HG03039 (cell line): ENCODE measurements around the gene ACMSD.
"Not testable (repeated sequence)": the region's sequence is repeated elsewhere in the genome, so short reads cannot be mapped to it uniquely, and the experiment has no call there.

Experiments used
- ATAC-seq: cut with Tn5 transposase; IDR thresholded peaks from one replicate; pipeline ENCODE4 v1.9.1; 2021; ENCODE audit warnings: mild to moderate bottlenecking, moderate library complexity; ENCODE audit not compliant: unreplicated experiment

ACMSD gene

DNA sequence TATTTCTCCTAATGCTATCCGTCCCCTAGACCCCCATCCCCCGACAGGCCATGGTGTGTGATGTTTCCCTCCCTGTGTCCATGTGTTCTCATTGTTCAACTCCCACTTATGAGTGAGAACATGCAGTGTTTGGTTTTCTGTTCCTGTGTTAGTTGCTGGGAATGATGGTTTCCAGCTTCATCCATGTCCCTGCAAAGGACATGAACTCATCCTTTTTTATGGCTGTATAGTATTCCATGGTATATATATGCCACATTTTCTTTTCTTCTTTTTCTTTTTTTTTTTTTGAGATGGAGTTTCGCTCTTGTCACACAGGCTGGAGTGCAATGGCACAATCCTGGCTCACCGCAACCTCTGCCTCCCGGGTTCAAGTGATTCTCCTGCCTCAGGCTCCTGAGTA lies 9.2 kb downstream of the ACMSD start:
- not testable (repeated sequence) for ATAC-seq

DNA sequence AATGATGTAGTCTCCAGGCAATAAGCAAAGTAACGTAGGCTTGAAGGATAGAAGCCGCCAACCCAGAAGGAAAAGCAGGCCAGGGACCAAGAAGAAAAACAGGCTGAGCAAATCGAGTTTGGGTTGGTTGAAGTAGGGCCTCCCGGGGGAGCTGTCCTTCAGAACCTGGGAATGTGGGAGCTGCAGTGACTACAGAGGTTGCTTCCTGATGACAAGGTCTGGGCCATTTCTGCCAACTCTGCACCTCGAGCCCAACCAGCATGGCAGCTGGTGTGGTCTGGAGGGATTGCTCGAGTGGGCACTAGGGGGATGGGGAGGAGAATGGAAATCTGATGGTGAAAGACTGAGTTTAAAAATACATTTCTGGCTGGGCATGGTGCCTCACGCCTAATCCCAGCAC lies 14.1 kb downstream of the ACMSD start:
- ATAC-seq: no peak

DNA sequence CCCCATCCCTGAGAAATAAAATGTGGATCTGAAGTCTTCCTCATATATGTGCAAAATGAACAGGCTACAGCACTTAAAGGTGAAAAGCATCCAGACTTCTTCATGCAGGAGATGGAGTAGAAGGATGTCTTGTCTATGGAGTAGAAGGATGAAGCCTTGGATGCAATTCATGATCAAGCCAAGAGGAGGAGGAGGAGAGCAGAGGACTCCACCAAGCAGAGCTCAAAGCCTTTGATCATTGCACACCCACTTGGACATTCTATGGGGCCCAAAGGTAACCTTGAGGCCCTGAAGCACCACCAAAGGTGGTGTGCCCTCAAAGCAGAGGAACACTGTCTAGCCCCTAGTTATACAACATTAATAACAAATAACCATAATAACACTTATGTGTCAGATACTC lies 17.3 kb downstream of the ACMSD start:
- no peak for ATAC-seq

DNA sequence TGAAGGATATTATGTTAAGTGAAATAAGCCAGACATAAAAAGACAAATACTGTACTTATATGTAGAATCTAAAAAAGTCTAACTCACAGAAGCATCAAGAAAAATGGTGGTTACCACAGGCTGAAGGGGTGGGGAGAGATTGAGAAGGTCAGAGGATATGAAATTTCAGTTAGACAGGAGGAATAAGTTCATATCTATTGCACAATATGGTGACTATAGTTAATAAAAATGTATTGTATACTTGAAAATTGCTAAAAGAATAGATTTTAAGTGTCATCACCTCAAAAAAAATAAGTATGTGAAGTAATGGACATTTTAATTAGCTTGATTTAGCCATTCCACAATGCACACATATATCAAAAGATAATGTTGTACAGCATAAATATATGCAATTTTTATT lies 19.8 kb downstream of the ACMSD start:
- no peak for ATAC-seq

DNA sequence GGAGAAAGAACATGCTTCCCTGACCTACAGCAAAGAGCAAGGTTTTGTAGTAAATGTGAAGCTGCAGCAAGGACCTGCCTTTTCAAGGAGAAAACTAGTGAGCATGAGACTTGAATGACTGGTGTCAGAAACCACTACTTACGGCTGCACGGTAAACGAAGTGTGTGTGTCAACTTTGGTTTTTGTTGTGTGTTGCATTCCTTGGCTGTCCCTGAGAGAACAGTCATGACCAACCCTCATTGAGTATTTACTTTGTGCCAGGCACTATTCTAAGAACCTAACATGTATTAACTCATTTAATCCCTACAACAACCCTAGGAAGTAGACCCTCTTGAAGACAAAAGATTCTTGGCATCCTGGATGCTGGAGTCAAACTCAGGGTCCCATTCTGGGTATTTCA lies 22.8 kb downstream of the ACMSD start:
- ATAC-seq: no peak

DNA sequence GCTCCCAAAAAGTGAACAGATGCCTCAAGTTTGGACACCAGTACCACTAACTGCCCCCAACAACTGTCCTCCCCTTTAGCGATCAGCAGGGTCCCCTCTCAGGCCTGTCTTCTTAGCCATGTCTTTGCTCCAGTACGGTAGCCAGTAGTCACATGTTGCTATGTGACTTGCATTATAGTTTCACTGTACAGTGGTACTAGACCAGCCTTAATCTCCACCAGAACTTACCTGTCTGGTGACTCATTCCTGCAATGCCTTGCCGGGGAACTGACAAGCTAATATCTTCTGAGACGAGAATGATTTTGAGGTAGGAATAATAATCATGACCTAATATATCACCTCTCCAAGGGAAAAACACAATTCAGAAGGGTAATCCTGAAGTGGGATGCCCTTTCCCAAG lies 23.7 kb downstream of the ACMSD start:
- ATAC-seq: no peak

DNA sequence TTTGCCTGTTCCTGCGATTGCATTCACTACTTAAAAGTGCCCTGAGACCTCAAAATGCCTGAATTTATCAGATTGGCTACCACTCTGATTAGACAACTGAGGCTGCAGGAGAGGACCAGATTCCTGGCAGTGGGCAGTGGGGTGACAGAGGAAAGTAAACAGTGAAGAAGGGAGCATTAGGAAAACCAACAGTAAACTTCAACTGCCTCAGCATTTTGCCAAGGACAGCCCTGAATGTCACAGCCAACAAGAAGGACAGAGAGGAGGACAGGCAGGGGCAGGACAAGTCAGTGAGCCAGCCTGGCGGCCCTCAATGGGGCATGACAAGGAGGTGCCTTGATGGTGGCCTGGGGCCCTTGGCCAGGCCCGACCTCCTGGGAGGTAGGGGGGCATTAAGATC lies 24.3 kb downstream of the ACMSD start:
- no peak for ATAC-seq

DNA sequence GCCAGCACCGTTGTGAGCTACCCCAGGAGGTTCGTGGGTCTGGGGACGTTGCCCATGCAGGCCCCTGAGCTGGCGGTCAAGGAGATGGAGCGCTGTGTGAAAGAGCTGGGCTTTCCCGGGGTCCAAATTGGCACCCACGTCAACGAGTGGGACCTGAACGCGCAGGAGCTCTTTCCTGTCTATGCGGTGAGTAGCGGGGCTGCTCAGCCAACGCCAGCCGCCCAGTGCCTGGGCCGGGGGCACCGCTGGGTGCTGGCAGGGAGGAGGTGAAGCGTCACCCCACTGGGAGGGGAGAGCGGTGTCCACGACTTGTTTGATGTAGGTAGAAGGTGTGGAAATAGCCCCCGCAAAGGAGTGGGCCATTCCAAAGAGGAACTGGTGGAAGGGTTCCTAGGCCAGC lies 25.0 kb downstream of the ACMSD start:
- no peak for ATAC-seq

DNA sequence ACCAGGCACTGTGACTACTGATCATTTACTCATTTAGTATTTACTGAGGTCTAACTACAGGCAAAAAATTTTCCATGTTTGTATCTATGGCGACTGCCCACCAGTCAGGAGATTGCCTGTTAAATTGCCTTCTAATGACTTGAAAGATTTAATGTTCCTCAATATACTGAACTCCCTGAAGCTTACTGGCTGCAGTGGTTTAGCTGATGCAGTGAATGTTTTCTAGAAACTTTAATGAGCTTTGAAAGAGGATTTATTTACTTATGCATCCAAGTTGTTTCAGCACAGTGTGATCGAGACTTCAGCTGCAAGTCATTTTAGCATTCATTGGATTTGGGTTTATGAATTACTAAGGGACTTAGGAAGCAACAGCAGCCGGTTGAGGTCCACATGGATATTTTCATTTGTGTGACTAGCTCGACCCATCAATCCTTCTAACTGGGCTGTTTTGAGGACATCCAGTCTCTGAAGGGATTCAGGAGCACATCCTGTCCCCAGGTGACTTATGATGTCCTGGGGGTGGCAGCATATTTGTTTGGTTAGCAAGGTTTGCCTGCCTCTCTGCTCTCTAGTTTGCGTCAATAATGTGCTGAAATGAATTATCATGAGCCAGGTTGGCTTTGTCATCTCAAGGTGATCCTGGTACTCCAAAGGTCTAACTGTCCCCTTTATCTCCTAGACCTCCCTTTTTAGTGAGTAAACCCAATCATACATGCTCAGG lies 26.8 kb downstream of the ACMSD start:
- ATAC-seq: no peak

DNA sequence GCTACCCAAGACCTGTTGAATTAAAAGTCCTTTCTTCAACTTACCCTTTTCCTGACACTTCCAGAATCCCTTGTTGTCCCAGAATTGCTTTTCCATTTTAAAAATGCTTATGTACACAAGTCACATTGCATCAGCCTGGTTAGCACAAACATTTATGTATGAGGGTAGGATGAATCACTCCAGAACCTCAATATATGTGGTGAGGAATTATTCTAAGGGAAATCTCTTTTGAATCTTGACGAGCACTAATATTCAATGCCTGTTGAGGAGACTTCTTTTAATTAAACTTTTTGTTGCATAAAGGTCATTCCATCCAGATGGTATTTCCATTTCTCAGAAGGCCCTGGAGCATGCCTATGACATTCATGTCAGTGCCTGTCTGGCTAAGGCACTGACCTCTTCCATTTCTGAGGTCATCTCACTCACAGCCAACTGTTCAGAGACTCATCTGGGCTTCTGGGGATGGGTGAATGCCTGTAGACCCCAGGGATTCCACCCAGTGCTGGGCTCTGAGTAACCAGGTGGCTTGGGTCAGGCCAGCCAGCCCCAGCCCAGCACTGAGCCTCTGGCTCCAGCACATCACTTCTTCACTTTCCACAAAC lies 28.2 kb downstream of the ACMSD start:
- no peak for ATAC-seq

DNA sequence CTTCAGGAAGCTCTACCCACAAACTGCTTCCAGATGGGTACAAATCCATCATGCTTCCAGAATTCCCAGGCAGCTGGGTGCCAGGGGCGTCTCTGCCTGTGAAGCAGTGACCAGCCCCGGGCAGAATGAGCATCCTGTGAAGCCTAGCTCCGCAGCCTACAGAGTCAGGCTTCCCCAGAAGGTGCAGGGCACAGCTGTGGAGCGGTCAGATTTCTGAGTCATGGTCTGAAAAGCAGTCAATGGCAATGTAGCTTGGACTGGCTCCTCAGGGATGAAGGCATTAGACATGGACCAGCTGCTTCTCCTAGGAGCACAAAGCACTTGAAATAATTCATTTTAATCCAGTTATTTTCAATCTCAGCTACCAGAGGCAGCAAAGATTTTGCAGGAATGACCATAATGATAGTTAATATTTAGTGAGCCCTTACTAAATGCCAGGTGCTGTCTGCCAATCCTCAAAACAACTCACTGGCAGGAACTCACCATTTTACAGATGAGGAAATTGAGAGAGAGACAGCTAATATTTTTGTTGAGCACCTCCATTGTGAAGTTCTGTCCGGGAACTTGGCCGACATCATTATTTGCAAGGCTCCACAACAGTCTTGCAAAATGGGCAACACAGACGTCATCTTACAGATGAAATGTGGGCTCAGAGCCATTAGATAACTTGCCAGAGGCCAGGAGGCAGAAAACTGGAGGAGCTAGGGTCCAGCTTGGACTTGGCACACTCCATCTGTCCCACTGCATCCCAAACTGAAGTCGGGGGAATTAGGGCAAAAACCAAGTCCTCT lies 31.7 kb downstream of the ACMSD start:
- ATAC-seq: no peak

DNA sequence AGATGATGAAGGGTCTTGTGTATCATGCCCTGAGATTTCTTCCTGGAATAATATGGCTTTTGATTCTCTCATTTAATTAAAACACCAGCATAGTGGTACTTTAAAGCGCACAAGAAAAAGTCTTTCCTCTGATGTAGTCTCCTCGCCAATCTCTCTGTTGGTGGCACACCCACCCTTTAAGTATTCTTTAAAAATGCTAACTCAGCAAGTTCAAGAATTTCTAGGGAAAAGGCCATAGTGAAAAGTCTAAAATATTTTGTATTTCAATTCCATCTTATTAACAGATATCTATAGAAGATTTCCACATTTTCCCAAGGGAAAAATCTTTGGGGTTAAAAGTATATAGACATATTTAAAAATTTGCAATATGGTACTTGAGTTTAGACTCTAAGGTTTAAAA lies 34.7 kb downstream of the ACMSD start:
- no peak for ATAC-seq

DNA sequence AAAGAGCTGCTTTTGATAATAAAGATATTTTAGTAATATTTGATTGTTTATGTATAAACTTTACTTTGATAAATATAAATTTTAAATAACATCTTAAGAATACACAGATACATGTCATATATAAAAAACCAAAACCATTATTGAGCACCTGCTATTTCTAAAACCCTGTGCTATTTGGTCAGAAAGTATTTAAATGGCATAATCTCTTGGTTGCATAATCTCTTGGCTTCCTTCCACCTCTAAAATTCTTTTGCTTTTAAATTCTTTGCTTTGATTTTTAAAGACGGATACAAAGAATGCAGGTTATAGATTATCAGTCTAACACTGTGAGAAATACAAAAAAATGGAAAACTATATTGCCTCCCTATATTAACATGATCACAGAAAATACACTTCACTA lies 36.9 kb downstream of the ACMSD start:
- ATAC-seq: no peak

DNA sequence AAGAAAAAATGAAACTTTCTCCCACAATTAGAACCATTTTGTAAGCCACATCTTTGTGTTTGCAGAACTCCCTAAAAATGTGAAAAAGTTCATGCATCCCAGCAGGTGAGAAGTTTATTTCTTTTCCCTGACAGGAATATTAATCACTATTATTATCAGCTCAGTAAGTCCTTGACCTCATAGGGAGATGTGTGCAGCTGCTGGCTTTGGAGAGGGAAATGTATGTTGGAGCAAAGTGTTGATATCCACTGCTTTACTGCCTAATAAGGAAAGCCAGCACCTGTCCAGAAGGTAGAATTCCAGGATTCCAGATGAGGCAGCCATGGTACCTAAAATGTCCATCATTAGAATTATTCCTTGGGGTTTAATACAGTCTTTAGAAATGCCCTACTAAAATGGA lies 44.4 kb downstream of the ACMSD start:
- ATAC-seq: no peak

DNA sequence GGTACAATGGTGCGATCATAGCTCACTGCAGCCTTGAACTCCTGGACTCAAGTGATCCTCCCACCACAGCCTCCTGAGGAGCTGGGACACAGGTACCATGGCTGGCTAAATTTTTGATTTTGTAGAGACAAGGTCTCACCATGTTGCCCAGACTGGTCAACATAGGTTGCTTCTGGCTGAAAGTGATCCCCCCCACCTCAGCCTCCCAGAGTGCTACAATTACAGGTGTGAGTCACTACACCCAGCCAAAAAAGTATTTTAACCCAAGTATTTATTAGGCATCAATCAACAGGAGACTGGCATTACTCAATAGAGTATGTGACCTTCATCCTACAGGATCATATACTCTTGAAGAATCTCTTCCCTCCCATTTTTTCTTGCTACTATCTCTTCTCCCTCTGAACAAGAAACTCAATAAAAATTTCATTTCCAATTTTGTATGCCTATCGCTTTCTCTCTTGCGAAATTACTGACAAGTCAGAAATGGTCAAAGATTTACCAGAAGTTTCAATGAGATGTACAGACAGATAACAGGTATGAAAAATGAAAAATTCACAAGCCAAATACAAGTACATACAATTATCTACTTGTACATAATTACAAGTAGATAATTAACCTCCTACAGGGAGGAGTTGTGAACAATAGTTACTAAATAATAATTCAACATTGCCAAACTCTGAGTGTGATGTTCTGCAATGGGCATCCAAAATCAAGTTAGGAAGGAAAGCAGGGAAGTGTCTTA lies 45.3 kb downstream of the ACMSD start:
- no peak for ATAC-seq

DNA sequence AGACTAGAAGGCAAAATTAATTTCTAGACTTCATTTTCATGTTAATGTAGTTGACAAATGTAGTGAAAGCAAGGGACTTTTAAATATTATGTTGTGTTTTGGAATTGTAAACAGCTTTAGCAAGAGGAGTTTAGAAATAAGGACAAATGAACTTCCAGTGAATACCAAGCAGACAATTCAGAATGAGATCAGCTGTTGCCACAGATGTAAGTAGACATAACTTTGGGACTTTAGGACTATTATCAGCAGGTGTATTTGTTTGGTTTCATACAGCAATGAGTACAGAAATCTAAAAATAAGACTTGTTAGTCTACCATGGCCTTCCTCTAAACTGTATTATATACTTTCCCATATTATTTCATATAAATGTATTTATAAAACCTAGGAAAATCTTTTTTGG lies 46.0 kb downstream of the ACMSD start:
- ATAC-seq: no peak

DNA sequence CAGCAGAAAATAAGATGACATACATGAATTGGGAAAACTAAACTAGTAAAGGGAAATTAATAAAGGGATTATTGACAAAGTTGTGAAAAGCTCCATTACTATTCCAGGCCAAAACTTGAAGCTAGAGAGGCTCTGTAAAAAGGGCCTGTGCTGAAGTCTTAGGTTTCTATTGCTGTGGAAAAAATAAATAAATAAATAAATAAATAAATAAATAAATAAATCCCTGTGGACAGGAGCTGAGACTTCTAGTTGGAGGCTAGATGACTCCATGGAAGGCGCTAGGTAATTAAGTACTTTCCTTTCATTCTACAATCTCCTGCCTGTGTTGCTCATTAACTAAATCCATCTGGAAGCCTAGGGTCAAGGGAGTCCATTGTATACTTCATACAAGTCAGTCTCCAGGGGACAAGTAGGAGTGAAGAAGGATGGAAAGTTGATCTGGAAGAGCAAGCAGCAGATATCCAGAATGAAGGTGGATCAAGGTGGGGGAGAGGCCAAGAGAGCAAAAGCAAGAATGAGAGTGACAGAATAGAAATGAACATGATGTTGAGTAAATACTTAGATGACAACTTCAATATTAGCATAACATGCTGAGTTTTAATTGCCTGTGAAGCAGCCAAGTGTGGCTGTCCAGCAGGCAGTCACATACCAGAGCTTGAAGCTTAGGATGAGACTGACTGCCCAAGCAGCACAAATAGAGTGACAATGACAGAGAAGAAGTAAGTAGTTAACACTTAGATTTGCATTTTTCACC lies 54.0 kb downstream of the ACMSD start:
- ATAC-seq: no peak

DNA sequence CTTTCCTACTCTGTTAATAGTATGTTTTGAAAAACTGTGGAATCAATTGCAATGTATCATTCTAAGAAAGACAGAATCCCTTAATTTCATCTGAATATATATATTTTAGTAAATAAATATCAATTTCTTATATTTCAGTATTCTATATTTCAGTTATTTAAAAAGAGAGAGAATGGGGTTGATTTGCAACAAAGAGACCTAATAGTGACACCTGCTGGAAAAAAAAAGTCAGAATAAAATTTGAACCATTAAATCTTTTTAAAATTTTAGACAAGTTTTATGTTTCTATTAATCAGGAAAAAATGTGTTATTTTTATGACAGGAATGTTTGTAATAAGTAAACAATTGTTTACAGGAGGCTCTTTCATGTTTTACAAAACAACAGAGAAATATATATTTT lies 59.5 kb downstream of the ACMSD start:
- no peak for ATAC-seq

DNA sequence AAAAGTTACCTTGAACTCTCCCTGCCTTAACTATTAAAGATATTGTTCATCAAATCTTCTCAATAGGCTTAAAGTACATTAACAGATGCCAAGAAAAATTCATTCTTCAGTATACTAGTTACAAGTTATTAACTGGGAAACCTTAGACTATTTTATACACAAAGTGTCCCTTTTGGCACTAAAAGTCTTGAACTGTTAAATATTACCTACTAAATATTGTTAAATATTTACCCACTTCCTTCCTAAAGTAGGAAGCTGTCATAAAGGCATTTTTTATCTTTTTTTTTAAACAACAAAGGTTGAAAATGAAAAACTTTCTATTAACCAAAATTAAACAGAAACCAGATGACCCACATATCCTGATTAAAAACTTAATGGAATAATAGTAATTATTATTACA lies 60.8 kb downstream of the ACMSD start:
- ATAC-seq: no peak

DNA sequence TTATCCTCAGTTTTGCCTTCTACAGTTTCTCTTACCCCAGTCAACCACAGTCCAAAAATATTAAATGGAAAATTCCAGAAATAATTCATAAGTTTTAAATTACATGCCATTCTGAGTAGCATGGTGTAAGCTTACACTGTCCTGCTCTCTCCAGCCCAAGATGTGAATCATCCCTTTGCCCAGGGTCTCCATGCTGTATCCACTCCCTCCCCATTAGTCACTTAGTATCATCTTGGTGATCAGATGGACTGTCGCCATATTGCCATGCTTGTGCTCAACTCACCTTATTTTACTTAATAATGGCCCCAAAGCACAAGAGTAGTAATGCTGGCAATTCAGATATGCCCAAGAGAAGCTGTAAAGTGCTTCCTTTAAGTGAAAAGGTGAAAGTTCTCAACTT lies 61.7 kb downstream of the ACMSD start:
- no peak for ATAC-seq

DNA sequence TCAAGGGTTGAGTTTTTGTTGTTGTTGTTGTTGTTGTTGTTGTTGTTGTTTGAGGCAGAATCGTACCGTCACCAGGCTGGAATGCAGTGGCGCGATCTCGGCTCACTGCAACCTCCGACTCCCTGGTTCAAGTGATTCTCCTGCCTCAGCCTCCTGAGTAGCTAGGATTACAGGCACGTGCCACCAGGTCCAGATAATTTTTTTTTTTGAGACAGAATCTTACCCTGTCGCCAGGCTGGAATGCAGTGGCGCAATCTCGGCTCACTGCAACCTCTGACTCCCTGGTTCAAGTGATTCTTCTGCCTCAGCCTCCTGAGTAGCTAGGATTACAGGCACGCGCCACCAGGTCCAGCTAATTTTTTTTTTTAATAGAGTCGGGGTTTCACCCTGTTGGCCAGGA lies 65.3 kb downstream of the ACMSD start:
- ATAC-seq: not testable (repeated sequence)
